ENCODE data around the gene KRTAP10-1.
"Not testable (repeated sequence)": the region's sequence is repeated elsewhere in the genome, so short reads cannot be mapped to it uniquely, and the experiment has no call there.

Gene KRTAP10-1

GRCh38 chr21:44539991-44540666 lies at the start of gene KRTAP10-1:
Gene KRTAP10-1, minus strand, starts transcription at chr21:44540195. Its CDS starts 45 bp downstream, at chr21:44540150.
- no peak for DNase-seq

- no peak for DNase-seq
Observed at GRCh38 chr21:44589094-44589493, 49.1 kb upstream of the KRTAP10-1 start.

GRCh38 chr21:44585892-44586291 lies 45.9 kb upstream of the KRTAP10-1 start:
- DNase-seq = no peak

GRCh38 chr21:44583800-44584147 lies 43.8 kb upstream of the KRTAP10-1 start:
- DNase-seq = no peak

GRCh38 chr21:44583089-44583799 lies 43.2 kb upstream of the KRTAP10-1 start:
- no peak for DNase-seq

- DNase-seq = no peak
Observed at GRCh38 chr21:44582055-44582454, 42.1 kb upstream of the KRTAP10-1 start.

- DNase-seq = no peak
Observed at GRCh38 chr21:44581158-44581557, 41.2 kb upstream of the KRTAP10-1 start.

- not testable (repeated sequence) for DNase-seq
Observed at GRCh38 chr21:44580231-44580821, 40.3 kb upstream of the KRTAP10-1 start, which contains the start of gene KRTAP10-5. Gene KRTAP10-5, minus strand, starts transcription at chr21:44580604. Its CDS starts 26 bp downstream, at chr21:44580578.

GRCh38 chr21:44579833-44580144 lies 39.8 kb upstream of the KRTAP10-1 start:
- no peak for DNase-seq

- no peak for DNase-seq
Observed at GRCh38 chr21:44579056-44579832, 39.2 kb upstream of the KRTAP10-1 start.

GRCh38 chr21:44578371-44579055 lies 38.5 kb upstream of the KRTAP10-1 start:
- DNase-seq = no peak

GRCh38 chr21:44576025-44576420 lies 36.0 kb upstream of the KRTAP10-1 start:
- no peak for DNase-seq

- DNase-seq = no peak
Observed at GRCh38 chr21:44575307-44576024, 35.5 kb upstream of the KRTAP10-1 start.

- peak in 1 of 2 experiments; percentile 9 for DNase-seq
Observed at GRCh38 chr21:44574457-44575306, 34.7 kb upstream of the KRTAP10-1 start.

GRCh38 chr21:44573630-44574456 lies 33.8 kb upstream of the KRTAP10-1 start, which contains the start of gene KRTAP10-4:
Gene KRTAP10-4, plus strand, starts transcription at chr21:44573729. Its CDS starts 30 bp downstream, at chr21:44573759.
- DNase-seq = not testable (repeated sequence)

GRCh38 chr21:44572959-44573583 lies 33.1 kb upstream of the KRTAP10-1 start:
- DNase-seq = no peak

- DNase-seq = no peak
Observed at GRCh38 chr21:44571844-44572782, 32.1 kb upstream of the KRTAP10-1 start.

GRCh38 chr21:44571296-44571695 lies 31.3 kb upstream of the KRTAP10-1 start:
- no peak for DNase-seq

All from NCI-H1930 (cell line).